Naive B cell (primary cell): ENCODE data around the gene PID1. TPM values are rescaled to one million over a fixed set of nuclear protein-coding genes. Genes with fewer than 3 reads are reported as not detected.

Experiments
- ATAC-seq, 2 donors: fragments of 150-1000 bp; cut with Tn5 transposase; 2 replicates each; pipeline ENCODE4 v1.10.0; 2021; ENCODE audit warnings: low read depth in 2 of 2, mild to moderate bottlenecking in 2 of 2, moderate library complexity in 2 of 2
- DNase-seq: peaks from one replicate; pipeline ENCODE4 v3.0.0; 2022
- H3K27ac Mint-ChIP-seq, 6 donors: one replicate each; pipeline ENCODE4 v1.8.0; 2020 to 2022; ENCODE audit warnings: mild to moderate bottlenecking in 6 of 6, mixed read lengths in 6 of 6, moderate library complexity in 5 of 6, inconsistent platforms in 2 of 6
- H3K27me3 Mint-ChIP-seq, 3 donors: one replicate each; pipeline ENCODE4 v1.8.0; 2021 to 2022; ENCODE audit warnings: mixed read lengths in 3 of 3, mild to moderate bottlenecking in 1 of 3
- H3K36me3 Mint-ChIP-seq, 2 donors: one replicate each; pipeline ENCODE4 v1.8.0; 2020 to 2022; ENCODE audit warnings: mixed read lengths in 2 of 2, inconsistent platforms in 1 of 2, mild to moderate bottlenecking in 1 of 2
- H3K4me1 Mint-ChIP-seq, 3 donors: one replicate each; pipeline ENCODE4 v1.8.0; 2020 to 2022; ENCODE audit warnings: mixed read lengths in 3 of 3, inconsistent platforms in 1 of 3, mild to moderate bottlenecking in 1 of 3, moderate library complexity in 1 of 3
- H3K4me3 Mint-ChIP-seq, 8 donors: one replicate each; pipeline ENCODE4 v1.8.0; 2020 to 2022; ENCODE audit warnings: mild to moderate bottlenecking in 8 of 8, mixed read lengths in 8 of 8, moderate library complexity in 8 of 8, inconsistent platforms in 2 of 8
- H3K9me3 Mint-ChIP-seq, 7 donors: one replicate each; pipeline ENCODE4 v1.8.0; 2020 to 2022; ENCODE audit warnings: mixed read lengths in 7 of 7, mild to moderate bottlenecking in 5 of 7, inconsistent platforms in 2 of 7, moderate library complexity in 1 of 7
- polyA plus RNA-seq, 6 donors: library from polyadenylated mRNA; unstranded; fragments of 300-500 nt; fragmentation: Illumina TruSeq; gene quantifications; one replicate each; pipeline ENCODE4 v1.2.3, GENCODE V29; 2021; ENCODE audit warnings: low read depth in 6 of 6

The PID1 gene
- polyA plus RNA-seq, 6 donors from 2014 or later, result 0.17 to 0.42 TPM; not detected in 4

GRCh38 chr2:229050133-229050532 lies 221.0 kb downstream of the PID1 start:
- no peak for DNase-seq
- Mint-ChIP-seq H3K9me3 (peaks cover 0 to 13% (median 2%) of the 10 kb centered on the region in 7 donors), H3K4me3 (no peak overlapping the region), H3K27ac (no peak overlapping the region), H3K27me3 (no peaks in the 10 kb centered on the region), H3K4me1 (no peaks in the 10 kb centered on the region), H3K36me3 (peaks cover 0 to 3% of the 10 kb centered on the region in 2 donors)
- ATAC-seq, result no peak

GRCh38 chr2:229048134-229048533 lies 223.0 kb downstream of the PID1 start:
- ATAC-seq (no peak), DNase-seq (no peak)
- no peak overlapping the region for H3K4me3 Mint-ChIP-seq
- peaks cover 0 to 3% of the 10 kb centered on the region in 2 donors for H3K36me3 Mint-ChIP-seq
- peak overlapping the region in 1 of 6 donors; percentile 50 for H3K27ac Mint-ChIP-seq
- peaks cover 0 to 13% (median 2%) of the 10 kb centered on the region in 7 donors for H3K9me3 Mint-ChIP-seq
- no peaks in the 10 kb centered on the region for H3K4me1 Mint-ChIP-seq
- no peaks in the 10 kb centered on the region for H3K27me3 Mint-ChIP-seq

- Mint-ChIP-seq H3K9me3 (peaks cover 0 to 13% (median 2%) of the 10 kb centered on the region in 7 donors), H3K4me3 (no peak overlapping the region), H3K4me1 (no peaks in the 10 kb centered on the region), H3K27me3 (no peaks in the 10 kb centered on the region), H3K36me3 (no peaks in the 10 kb centered on the region), H3K27ac (no peak overlapping the region)
- no peak for DNase-seq
- ATAC-seq, result no peak
Observed at GRCh38 chr2:229045671-229046070, 225.4 kb downstream of the PID1 start.

- DNase-seq (no peak), ATAC-seq (no peak)
- Mint-ChIP-seq H3K4me3 (no peak overlapping the region), H3K9me3 (peaks cover 0 to 8% (median 2%) of the 10 kb centered on the region in 7 donors), H3K4me1 (no peaks in the 10 kb centered on the region), H3K27ac (no peak overlapping the region), H3K27me3 (no peaks in the 10 kb centered on the region), H3K36me3 (no peaks in the 10 kb centered on the region)
Observed at GRCh38 chr2:229044581-229044980, 226.5 kb downstream of the PID1 start.

- ATAC-seq (no peak), DNase-seq (no peak)
- no peaks in the 10 kb centered on the region for H3K4me1 Mint-ChIP-seq
- peaks cover 0 to 8% (median 2%) of the 10 kb centered on the region in 7 donors for H3K9me3 Mint-ChIP-seq
- no peaks in the 10 kb centered on the region for H3K36me3 Mint-ChIP-seq
- H3K4me3 Mint-ChIP-seq, result no peak overlapping the region
- no peaks in the 10 kb centered on the region for H3K27me3 Mint-ChIP-seq
- no peak overlapping the region for H3K27ac Mint-ChIP-seq
Observed at GRCh38 chr2:229043681-229044080, 227.4 kb downstream of the PID1 start.

GRCh38 chr2:229042349-229042748 lies 228.7 kb downstream of the PID1 start:
- no peak overlapping the region for H3K4me3 Mint-ChIP-seq
- DNase-seq (no peak), ATAC-seq (no peak)
- H3K27me3 Mint-ChIP-seq, result no peaks in the 10 kb centered on the region
- H3K9me3 Mint-ChIP-seq, result peaks cover 0 to 6% (median 2%) of the 10 kb centered on the region in 7 donors
- no peak overlapping the region for H3K27ac Mint-ChIP-seq
- H3K4me1 Mint-ChIP-seq, result no peaks in the 10 kb centered on the region
- H3K36me3 Mint-ChIP-seq, result no peaks in the 10 kb centered on the region

- ATAC-seq (no peak), DNase-seq (no peak)
- Mint-ChIP-seq H3K27ac (no peak overlapping the region), H3K9me3 (peaks cover 0 to 4% (median 0%) of the 10 kb centered on the region in 7 donors), H3K27me3 (no peaks in the 10 kb centered on the region), H3K4me1 (no peaks in the 10 kb centered on the region), H3K4me3 (no peak overlapping the region), H3K36me3 (no peaks in the 10 kb centered on the region)
Observed at GRCh38 chr2:229041691-229042090, 229.4 kb downstream of the PID1 start.

GRCh38 chr2:229037621-229038020 lies 233.5 kb downstream of the PID1 start:
- DNase-seq (no peak), ATAC-seq (no peak)
- H3K36me3 Mint-ChIP-seq, result no peaks in the 10 kb centered on the region
- H3K27ac Mint-ChIP-seq, result no peak overlapping the region
- no peaks in the 10 kb centered on the region for H3K4me1 Mint-ChIP-seq
- no peaks in the 10 kb centered on the region for H3K27me3 Mint-ChIP-seq
- H3K9me3 Mint-ChIP-seq, result no peaks in the 10 kb centered on the region
- no peak overlapping the region for H3K4me3 Mint-ChIP-seq

GRCh38 chr2:229033816-229034215 lies 237.3 kb downstream of the PID1 start:
- H3K4me1 Mint-ChIP-seq, result no peaks in the 10 kb centered on the region
- H3K36me3 Mint-ChIP-seq, result no peaks in the 10 kb centered on the region
- no peak overlapping the region for H3K4me3 Mint-ChIP-seq
- H3K27ac Mint-ChIP-seq, result no peak overlapping the region
- DNase-seq, result no peak
- no peak for ATAC-seq
- H3K27me3 Mint-ChIP-seq, result no peaks in the 10 kb centered on the region
- H3K9me3 Mint-ChIP-seq, result peaks cover 0 to 8% (median 2%) of the 10 kb centered on the region in 7 donors

GRCh38 chr2:229032608-229033234 lies 238.4 kb downstream of the PID1 start:
- H3K4me3 Mint-ChIP-seq, result no peak overlapping the region
- DNase-seq (no peak), ATAC-seq (no peak)
- H3K27me3 Mint-ChIP-seq, result no peaks in the 10 kb centered on the region
- H3K36me3 Mint-ChIP-seq, result no peaks in the 10 kb centered on the region
- peaks cover 0 to 15% (median 3%) of the 10 kb centered on the region in 7 donors for H3K9me3 Mint-ChIP-seq
- H3K4me1 Mint-ChIP-seq, result no peaks in the 10 kb centered on the region
- H3K27ac Mint-ChIP-seq, result peak overlapping the region in 1 of 6 donors; percentile 18

GRCh38 chr2:229027353-229028105 lies 243.6 kb downstream of the PID1 start:
- no peak overlapping the region for H3K27ac Mint-ChIP-seq
- H3K9me3 Mint-ChIP-seq, result peaks cover 2 to 23% (median 5%) of the 10 kb centered on the region in 7 donors
- H3K27me3 Mint-ChIP-seq, result no peaks in the 10 kb centered on the region
- ATAC-seq, result no peak
- H3K36me3 Mint-ChIP-seq, result no peaks in the 10 kb centered on the region
- no peaks in the 10 kb centered on the region for H3K4me1 Mint-ChIP-seq
- DNase-seq, result no peak
- no peak overlapping the region for H3K4me3 Mint-ChIP-seq

- DNase-seq, result no peak
- H3K4me1 Mint-ChIP-seq, result no peaks in the 10 kb centered on the region
- no peaks in the 10 kb centered on the region for H3K36me3 Mint-ChIP-seq
- no peak overlapping the region for H3K27ac Mint-ChIP-seq
- H3K9me3 Mint-ChIP-seq, result peaks cover 2 to 23% (median 7%) of the 10 kb centered on the region in 7 donors
- no peaks in the 10 kb centered on the region for H3K27me3 Mint-ChIP-seq
- H3K4me3 Mint-ChIP-seq, result no peak overlapping the region
- ATAC-seq, result no peak
Observed at GRCh38 chr2:229025653-229026052, 245.4 kb downstream of the PID1 start.

- no peak overlapping the region for H3K27ac Mint-ChIP-seq
- H3K27me3 Mint-ChIP-seq, result no peaks in the 10 kb centered on the region
- no peak overlapping the region for H3K4me3 Mint-ChIP-seq
- H3K4me1 Mint-ChIP-seq, result no peaks in the 10 kb centered on the region
- no peaks in the 10 kb centered on the region for H3K36me3 Mint-ChIP-seq
- ATAC-seq, result no peak
- no peak for DNase-seq
- H3K9me3 Mint-ChIP-seq, result peaks cover 0 to 17% (median 5%) of the 10 kb centered on the region in 7 donors
Observed at GRCh38 chr2:229022652-229023051, 248.4 kb downstream of the PID1 start.

- H3K27ac Mint-ChIP-seq, result no peak overlapping the region
- no peaks in the 10 kb centered on the region for H3K4me1 Mint-ChIP-seq
- no peak for ATAC-seq
Observed at GRCh38 chr2:229022071-229022470, 249.0 kb downstream of the PID1 start.

More at GRCh38 chr2:229022071-229022470, 249.0 kb downstream of the PID1 start:
- no peak for DNase-seq
- H3K4me3 Mint-ChIP-seq, result no peak overlapping the region
- no peaks in the 10 kb centered on the region for H3K27me3 Mint-ChIP-seq
- peaks cover 0 to 16% (median 4%) of the 10 kb centered on the region in 7 donors for H3K9me3 Mint-ChIP-seq
- no peaks in the 10 kb centered on the region for H3K36me3 Mint-ChIP-seq
